HepG2 (cell line): ENCODE measurements around the gene RUNX3.

ENCODE experiments used
- FOXA1 ChIP-seq, 2 experiments: fragments of 450-650 bp in 1 of 2; sonication (generic) in 1 of 2; formaldehyde crosslinking in 1 of 2; IDR thresholded peaks; 2 replicates each; pipeline versions ENCODE4 v1.4.0 to v1.6.1; 2016 to 2020; ENCODE audit warnings: missing genetic modification reagents in 1 of 2
- POLR2AphosphoS5 ChIP-seq: IDR thresholded peaks from 2 replicates; pipeline ENCODE4 v1.6.1; 2012; ENCODE audit warnings: low read depth, low read length
- TEAD2 ChIP-seq: sonication (generic); formaldehyde crosslinking; IDR thresholded peaks from 2 replicates; pipeline ENCODE4 v1.9.0; 2021; ENCODE audit warnings: missing genetic modification reagents
- ZNF598 ChIP-seq: sonication (generic); formaldehyde crosslinking; IDR thresholded peaks from 2 replicates; pipeline ENCODE4 v1.5.1; 2020; ENCODE audit warnings: mild to moderate bottlenecking, missing genetic modification reagents, borderline replicate concordance
- TF ChIP-seq, protein P1 (sequence below): sonication (generic); formaldehyde crosslinking; IDR thresholded peaks from 2 replicates; pipeline ENCODE4 v1.4.0; 2020; ENCODE audit warnings: mild to moderate bottlenecking, missing genetic modification reagents, borderline replicate concordance

DNA sequence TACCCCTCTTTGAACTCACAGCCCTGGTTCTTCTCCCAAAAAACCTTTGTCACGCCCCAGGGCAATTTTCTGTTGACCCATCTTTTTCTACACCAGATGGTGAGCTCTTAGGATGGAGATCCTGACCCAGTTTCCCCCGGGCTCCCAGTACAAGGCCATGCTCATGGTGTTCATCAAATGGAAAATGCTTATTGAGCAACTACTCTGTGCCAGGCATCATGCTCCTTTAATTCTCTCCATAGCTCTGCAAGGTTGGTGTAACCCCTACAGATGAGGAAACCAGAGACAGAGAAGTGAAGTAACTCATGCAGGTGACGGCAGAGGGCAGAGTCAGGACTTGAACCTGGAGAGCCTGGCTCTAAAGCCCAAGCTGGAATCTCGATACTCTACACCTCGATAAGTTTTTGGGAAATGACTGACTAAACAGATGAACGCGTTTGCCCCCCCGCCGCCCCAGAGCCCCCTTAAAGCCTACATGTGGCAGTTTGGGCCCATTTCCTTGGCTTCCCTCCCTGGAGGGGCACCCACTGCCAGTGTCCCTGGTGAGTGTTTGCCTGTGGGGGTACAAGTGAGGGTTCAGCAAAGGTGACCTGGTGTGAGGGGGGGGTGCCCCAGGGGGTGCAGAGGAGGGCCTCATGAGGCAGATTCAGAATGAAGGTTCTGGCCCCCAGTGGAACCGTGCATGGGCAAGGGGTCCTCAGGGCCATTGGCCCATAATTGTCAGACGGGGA is 30.2 kb upstream of the RUNX3 start:
- TF ChIP-seq POLR2AphosphoS5: no peak
- TF ChIP-seq, protein P1, sequence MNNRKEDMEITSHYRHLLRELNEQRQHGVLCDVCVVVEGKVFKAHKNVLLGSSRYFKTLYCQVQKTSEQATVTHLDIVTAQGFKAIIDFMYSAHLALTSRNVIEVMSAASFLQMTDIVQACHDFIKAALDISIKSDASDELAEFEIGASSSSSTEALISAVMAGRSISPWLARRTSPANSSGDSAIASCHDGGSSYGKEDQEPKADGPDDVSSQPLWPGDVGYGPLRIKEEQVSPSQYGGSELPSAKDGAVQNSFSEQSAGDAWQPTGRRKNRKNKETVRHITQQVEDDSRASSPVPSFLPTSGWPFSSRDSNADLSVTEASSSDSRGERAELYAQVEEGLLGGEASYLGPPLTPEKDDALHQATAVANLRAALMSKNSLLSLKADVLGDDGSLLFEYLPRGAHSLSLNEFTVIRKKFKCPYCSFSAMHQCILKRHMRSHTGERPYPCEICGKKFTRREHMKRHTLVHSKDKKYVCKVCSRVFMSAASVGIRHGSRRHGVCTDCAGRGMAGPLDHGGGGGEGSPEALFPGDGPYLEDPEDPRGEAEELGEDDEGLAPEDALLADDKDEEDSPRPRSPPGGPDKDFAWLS: no peak
- TF ChIP-seq TEAD2: no peak
- no peak for TF ChIP-seq FOXA1 (IDR thresholded peaks at IDR 0.05)
- TF ChIP-seq FOXA1 (CRISPR knock-in tag; IDR thresholded peaks at IDR 0.05): no peak
- TF ChIP-seq ZNF598 (CRISPR knock-in tag): no peak
